Fibroblast of skin of right biceps (primary cell): ENCODE results near the gene ZNF439.
"Not testable (repeated sequence)": the region's sequence is repeated elsewhere in the genome, so short reads cannot be mapped to it uniquely, and the experiment has no call there.

Experiments used
- DNase-seq: peaks from one replicate; pipeline ENCODE4 v3.0.0-alpha.2; 2013

Gene ZNF439

DNA sequence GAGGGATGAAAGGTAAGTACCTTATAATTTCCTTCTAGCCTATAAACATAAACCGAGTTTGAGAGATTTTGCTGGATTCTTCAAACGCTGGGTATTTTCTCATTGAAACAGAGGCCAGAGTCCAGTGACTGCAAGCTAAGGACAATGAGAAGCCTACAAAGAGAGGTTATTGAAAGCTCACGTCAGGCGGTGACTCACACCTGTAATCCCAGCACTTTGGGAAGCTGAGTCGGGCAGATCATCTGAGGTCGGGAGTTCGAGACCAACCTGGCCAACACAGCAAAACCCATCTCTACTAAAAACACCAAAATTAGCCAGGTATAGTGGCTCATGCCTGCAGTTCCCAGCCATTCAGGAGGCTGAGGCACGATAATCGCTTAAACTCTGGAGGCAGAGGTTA lies 24.1 kb downstream of the ZNF439 start:
- no peak for DNase-seq

DNA sequence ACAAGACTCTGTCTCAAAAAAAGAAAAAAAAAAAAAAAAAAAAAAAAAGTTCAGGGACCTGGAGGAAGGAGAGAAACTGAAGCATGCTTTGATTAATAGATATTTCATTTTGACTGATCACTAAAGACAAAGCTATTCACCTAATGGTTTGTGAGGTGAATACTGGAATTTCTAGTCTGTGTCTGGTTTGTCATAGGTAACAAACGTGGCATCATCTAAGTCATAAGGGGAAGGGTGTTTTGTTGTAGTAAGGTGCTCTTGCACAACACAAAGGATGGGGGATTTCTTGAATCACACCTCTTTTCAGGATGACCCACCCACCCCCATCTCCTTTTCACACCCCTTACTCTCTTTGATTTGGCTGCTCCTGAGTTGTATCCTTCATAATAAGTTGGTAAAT lies 25.2 kb downstream of the ZNF439 start:
- no peak for DNase-seq

DNA sequence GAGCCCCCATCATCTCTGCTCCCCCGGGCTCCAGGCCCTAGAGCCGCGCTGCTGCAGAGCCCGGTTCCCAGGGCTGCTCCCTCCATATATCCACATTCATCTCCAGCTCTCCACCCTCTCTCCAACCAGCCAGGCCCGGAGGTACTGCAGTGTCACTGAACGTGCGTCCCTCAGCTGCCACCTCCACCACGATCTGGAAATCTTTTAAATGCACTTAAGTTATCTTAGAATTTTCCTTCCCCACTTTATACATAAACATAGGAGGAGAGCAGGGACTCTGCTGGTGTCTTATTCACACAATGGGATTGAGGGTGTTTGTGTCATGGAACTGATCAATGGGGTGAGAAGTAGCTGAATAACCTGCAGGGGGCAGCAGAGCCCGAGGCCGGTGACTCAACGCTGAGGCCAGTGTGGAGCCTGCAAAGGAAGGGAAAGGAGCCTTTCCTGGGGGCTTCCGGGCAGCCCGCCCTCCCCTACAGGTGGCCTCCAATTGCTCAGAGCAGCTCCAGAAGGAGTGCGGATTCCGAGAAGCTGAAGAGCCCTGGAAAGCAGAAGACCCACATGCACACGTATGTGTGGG lies 31.3 kb downstream of the ZNF439 start:
- DNase-seq: peak; percentile 7

DNA sequence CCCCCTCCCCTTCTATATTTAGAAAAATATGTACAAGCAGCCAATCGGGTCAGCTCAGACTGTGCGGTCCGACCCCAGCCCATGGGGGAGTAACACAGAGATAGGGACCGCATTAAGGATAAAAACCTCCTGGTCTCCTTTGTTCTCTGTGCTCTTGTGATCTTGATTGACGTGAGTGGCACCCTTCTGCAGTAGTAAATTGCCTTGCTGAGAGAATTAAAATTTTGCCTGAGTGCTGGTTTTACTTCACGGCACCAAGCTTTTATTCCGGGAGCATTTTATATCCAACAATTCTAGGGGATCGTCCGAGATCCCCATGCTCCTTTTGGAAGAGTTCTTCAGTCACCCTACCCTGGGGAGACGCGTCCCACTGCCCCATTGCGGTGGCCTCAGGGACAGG lies 32.1 kb downstream of the ZNF439 start:
- DNase-seq: no peak

DNA sequence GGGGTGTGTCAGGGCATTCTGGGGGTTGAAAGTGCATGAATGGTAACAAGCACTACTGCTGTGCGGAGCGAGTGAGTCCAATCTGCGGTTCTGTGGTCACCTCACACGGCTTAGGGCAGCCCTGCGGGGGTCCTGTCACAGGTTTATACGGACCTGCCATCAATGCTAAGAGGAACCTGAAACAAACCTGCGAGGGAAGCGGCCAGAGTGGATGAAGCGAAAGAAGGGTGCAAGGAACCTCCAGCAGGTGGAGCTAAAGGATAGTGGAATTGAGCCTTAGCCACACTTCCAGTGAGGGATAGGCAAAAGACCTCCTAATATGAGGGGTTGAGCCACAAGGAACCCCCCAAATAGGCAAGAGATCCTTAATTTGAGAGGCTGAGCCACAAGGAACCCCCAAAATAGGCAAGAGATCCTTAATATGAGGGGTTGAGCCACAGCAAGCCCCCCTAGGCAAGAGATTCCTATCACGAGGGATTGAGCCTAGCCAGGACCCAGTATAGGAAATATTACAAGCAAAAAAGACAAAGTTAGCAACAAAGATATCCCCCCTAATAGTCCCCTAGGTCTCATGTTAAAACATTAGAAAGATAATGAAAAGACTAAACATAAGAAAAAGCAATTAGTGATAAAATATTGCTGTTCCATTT lies 32.8 kb downstream of the ZNF439 start:
- peak; percentile 45 for DNase-seq

DNA sequence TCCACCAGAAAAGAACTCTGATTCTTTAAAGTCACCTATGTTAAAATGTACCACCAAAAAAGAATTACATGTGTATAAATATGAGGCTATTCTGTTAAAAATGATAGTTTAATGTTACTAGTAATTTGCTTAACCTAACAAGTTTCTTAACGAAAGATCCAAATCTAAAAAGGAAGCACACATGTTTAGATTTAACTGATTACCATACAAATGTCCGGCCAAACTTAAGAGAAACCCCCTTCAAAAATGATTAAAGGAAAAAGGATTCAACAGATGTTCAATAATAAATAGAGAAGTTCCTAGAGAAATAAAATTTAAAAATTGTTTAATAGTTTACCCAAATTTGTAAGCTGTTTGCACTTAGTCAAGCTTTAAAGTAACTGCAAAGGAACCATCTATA lies 34.1 kb downstream of the ZNF439 start:
- no peak for DNase-seq

DNA sequence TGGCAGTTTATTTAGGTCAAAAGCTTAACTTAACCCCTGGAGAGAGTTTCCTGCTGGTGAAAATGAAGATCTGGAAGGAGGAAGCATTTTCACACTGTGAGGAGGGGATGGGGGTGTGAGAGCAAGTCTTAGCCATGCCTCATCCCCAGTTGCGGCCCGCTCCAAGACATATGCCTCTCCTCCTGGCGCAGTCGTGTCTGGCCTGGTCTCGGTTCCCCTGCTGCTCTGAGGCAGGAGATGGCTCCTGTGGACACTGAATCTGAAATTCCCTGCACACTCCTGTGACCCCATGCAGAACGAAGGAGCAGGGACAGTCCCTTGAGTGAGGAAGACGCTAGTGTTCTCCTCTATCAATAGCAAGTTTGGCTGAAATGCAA lies 38.7 kb downstream of the ZNF439 start:
- DNase-seq: peak; percentile 23

DNA sequence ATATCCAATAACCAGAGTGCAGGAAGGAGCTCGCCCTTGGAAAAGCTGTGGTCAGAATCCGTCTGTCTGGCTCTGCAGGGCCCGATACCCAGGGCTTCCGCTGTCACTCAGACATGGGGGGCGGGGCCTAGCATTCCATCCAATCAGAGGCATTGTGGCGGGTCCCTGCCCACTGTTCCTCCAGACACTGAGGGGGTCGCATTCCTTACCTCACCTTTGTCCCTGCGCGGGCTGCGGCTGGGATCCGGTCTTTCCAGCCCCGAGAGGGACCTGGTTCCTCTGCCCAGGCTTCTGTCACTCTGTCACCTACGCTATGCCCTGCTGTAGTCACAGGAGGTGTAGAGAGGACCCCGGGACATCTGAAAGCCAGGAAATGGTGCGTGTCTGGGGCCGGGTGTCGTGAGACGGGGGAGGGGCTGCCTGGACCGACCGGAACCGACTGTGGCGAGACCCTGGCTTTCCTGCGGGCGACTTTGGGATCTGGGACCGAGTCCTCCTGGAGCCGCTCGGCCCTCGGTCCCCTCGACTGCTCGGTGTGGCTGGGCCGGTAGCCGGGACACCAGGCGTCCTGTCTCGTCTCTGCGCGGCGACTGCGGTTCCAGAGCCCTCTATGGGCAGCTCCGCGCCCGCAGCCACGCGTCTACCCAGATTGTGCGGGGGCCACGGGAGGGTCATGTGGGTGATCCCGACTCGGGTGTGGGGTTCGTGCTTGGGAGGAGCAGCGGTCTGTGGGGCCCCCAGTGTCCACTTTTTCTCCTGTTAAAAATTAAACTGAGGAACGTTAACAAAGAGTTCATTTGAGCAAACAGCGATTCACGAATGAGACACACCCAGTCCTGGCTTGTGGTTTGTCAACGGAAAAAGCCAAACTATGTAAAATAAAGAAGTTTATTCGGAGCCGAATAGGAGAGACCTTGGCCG lies 39.3 kb downstream of the ZNF439 start, which contains the start of gene ZNF69:
ZNF69 (plus strand) TSS at position 172 of the 921 bp plus-strand sequence; CDS start at position 314, 142 bp downstream.
- peak; percentile 80 for DNase-seq

DNA sequence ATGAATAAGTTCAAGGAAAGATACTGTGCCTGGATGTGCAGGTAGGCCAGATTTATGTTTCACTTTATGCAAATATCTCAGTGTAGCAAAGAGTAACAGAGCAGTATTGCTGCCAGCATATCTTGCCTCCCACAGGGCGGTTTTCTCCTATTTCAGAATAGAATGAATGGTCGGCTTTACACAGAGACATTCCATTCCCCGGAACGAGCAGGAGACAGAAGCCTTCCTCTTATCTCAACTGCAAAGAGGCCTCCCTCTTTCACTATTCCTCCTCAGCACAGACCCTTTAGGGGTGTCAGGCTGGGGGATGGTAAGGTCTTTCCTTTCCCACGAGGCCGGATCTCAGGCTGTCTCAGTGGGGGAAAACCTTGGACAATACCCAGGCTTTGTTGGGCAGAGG lies 41.4 kb downstream of the ZNF439 start:
- not testable (repeated sequence) for DNase-seq

DNA sequence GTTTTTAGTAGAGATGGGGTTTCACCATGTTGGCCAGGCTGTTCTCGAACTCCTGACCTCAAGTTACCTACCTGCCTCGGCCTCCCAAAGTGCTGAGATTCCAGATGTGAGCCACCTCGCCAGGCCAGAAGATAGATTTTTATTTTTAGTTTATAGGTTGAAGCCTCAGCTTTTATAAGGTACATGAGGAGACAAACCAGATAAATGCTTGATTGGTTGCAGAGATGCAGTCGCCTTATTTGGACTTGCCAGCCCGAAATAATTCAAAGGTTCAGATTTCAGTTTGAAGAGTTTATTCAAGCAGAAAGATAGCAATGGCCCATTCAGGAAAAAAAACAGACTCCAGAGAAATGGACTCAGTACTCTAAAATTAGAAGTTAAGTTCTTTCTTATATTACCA lies 42.1 kb downstream of the ZNF439 start:
- DNase-seq: no peak

DNA sequence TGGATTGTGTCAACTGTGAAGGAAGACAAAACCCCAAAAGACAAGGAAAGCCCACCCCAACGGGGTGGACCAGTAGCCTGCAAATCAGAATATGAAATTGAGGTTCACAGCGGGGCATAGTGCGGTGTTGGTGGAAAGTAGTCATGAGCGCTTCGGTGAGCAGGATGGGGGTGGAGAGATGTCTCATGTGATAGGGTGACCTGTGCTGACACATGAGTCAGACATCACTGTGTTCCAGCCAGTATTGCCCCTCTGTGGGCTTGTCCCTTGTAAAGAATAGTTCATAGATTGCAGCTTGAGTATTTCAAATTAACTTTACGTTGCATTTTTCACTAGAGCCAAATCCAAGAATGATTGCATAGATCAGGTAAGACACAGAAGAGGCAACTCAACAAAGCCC lies 46.3 kb downstream of the ZNF439 start:
- DNase-seq: no peak

DNA sequence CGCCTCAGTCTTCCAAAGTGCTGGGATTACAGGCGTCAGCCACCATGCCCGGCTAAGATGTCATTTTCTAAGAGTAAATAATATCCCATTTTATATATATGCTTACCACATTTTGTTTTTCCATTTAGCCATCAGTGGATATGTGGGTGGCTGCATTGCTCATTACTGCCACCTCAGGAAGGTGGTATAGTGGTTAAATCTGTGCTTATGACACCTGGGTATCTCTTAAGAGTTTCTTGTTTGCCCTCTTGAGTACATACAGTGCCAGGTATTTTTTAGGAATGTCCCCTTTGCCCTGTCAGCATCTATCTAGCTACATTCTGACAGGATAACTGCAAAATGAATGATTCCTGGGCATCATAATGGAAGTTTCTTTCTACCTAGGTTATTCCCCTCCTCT lies 53.7 kb downstream of the ZNF439 start:
- no peak for DNase-seq

DNA sequence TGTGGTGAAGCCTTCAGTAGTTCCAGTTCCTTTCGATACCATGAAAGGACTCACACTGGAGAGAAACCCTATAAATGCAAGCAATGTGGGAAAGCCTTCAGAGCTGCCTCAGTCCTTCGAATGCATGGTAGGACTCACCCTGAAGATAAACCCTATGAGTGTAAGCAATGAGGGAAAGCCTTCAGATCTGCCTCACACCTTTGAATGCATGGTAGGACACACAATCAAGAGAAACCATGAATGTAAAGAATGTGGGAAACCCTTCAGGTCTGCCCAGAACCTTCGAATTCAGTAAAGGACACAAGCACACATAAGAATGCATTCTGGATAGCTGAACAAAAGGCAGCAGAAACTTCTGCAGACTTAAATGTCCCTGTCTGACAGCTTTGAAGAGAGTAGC lies 57.4 kb downstream of the ZNF439 start:
- DNase-seq: no peak

DNA sequence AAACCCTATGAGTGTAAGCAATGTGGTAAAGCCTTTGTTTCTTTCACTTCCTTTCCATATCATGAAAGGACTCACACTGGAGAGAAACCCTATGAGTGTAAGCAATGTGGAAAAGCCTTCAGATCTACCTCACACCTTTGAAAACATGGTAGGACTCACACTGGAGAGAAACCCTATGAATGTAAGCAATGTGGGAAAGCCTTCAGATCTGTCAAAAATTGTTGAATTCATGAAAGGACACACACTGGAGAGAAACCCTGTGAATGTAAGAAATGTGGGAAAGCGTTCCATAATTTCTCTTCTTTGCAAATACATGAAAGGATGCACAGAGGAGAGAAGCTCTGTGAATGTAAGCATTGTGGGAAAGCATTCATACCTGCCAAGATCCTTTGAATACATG lies 63.4 kb downstream of the ZNF439 start:
- DNase-seq: not testable (repeated sequence)

DNA sequence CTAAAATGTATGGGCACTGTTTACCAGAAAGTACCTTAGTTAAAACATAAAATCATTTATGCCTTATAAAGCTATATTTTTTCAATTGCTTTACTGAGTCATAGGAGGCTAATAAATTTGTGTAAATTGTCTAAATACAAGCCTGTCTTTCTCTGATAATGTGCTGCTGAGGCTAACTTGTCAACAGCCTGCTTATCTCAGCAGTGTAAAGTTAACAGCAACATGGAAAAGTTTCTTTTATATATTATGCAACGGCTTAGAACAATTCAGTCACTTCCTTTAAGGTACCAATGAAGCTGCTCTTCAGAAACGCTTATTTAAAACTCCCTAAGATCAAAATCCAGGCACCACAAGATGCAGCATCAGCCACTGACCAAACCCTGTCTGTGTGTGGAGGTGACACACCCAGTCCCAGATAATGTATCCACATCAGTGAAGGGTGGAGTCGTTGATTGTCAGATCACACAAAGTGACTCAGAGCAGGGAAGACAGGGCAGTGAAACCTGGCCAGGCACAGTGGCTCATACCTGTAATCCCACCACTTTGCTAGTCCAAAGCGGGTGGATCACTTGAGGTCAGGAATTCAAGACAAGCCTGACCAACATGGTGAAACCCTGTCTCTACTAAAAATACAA lies 66.0 kb downstream of the ZNF439 start:
- DNase-seq: not testable (repeated sequence)
